RWPE2 (cell line): ENCODE data around the gene PXMP2.

Experiments
- ATAC-seq: fragments of 200-7000 bp; cut with Tn5 transposase; 3 replicates; pipeline ENCODE4 v1.9.1; 2021; ENCODE audit warnings: low read depth
- DNase-seq: peaks from one replicate; pipeline ENCODE4 v3.0.0-alpha.2; 2020; ENCODE audit warnings: low spot score
- H3K27ac ChIP-seq: fragments of 450-650 bp; 2 replicates; pipeline ENCODE4 v1.5.1; 2017; ENCODE audit warnings: mild to moderate bottlenecking; ENCODE audit not compliant: poor library complexity, severe bottlenecking
- H3K27me3 ChIP-seq: fragments of 250-450 bp; sonication (Bioruptor Pico); 2 replicates; pipeline ENCODE4 v1.5.1; 2021; ENCODE audit warnings: mild to moderate bottlenecking, moderate library complexity; ENCODE audit not compliant: insufficient read depth, poor library complexity, severe bottlenecking
- H3K36me3 ChIP-seq: fragments of 250-450 bp; sonication (Bioruptor Pico); 2 replicates; pipeline ENCODE4 v1.5.1; 2020; ENCODE audit warnings: low read depth, mild to moderate bottlenecking, moderate library complexity
- H3K4me1 ChIP-seq: fragments of 250-450 bp; sonication (Bioruptor Pico); 2 replicates; pipeline ENCODE4 v1.5.1; 2021; ENCODE audit warnings: mild to moderate bottlenecking, moderate library complexity; ENCODE audit not compliant: insufficient read depth, poor library complexity, severe bottlenecking
- H3K4me3 ChIP-seq: fragments of 250-450 bp; sonication (Bioruptor Pico); 2 replicates; pipeline ENCODE4 v1.5.1; 2021; ENCODE audit warnings: mild to moderate bottlenecking, moderate library complexity; ENCODE audit not compliant: severe bottlenecking
- H3K9me3 ChIP-seq: fragments of 250-450 bp; sonication (Bioruptor Pico); 2 replicates; pipeline ENCODE4 v1.5.1; 2021; ENCODE audit warnings: mild to moderate bottlenecking, moderate library complexity; ENCODE audit not compliant: severe bottlenecking
- CTCF ChIP-seq: fragments of 450-650 bp; IDR thresholded peaks from one replicate; pipeline ENCODE4 v1.5.1; 2017; ENCODE audit warnings: mild to moderate bottlenecking, moderate library complexity; ENCODE audit not compliant: poor library complexity, severe bottlenecking

Gene PXMP2

GRCh38 chr12:132640936-132641335 lies 46.5 kb upstream of the PXMP2 start:
- Histone ChIP-seq H3K27me3 (no peaks in the 10 kb centered on the region), H3K9me3 (no peaks in the 10 kb centered on the region), H3K27ac (no peak overlapping the region), H3K4me1 (no peaks in the 10 kb centered on the region), H3K4me3 (no peak overlapping the region), H3K36me3 (peaks cover 59% of the 10 kb centered on the region)
- no peak for DNase-seq
- no peak for ATAC-seq
- TF ChIP-seq CTCF = no peak

GRCh38 chr12:132641811-132642650 lies 45.4 kb upstream of the PXMP2 start:
- TF ChIP-seq CTCF = no peak
- no peak overlapping the region for H3K4me3 ChIP-seq
- H3K27me3 ChIP-seq = no peaks in the 10 kb centered on the region
- no peaks in the 10 kb centered on the region for H3K4me1 ChIP-seq
- peaks cover 64% of the 10 kb centered on the region for H3K36me3 ChIP-seq
- ATAC-seq (no peak), DNase-seq (no peak)
- H3K27ac ChIP-seq = no peak overlapping the region
- no peaks in the 10 kb centered on the region for H3K9me3 ChIP-seq

DNA sequence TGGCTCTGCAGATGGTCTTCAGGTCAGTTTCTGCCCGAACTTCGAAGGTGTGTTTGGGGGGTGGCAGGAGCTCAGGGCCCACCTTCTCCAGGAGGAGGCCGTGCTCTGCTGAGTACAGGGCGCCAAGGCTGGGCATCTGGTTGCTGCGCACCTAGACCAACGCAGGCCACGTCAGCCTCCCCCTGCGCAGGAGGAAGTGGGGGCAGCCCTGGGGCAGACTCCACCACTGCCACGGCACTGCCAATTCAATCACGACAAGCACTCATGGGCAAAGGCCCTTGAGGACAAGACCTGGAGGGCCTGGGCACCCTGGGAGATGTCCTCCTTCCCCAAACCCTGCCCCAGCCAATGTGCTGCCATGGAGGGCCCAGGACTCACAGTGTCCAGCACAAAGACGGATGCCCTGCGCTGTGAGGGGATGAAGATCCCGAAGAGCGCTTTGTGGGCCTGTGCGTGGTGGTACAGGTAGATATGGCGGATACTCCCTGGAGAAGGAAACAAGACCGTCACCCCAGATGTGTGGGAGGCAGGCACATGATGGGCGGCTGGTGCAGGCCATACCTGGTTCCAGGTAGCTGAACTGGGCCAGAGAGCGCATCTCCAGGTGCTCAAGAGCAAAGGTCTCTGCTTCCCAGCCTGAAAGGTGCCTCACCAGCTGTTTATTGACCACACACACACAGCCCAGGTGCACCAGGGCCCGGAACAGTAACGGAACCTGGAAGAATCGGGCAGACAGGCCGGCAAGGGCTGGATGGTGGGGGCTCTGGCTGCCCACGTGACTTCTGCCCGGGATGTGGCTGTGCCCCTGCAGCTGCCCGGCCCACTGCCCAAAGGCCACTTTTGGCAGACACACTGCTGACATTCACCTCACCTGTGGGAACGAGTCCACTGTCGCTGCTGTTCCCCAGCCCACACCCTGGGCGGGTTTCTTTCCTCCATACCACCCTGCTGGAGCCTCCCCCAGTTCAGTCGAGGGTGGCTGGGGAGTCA lies 44.2 kb upstream of the PXMP2 start:
- DNase-seq (no peak), ATAC-seq (no peak)
- Histone ChIP-seq H3K9me3 (no peaks in the 10 kb centered on the region), H3K36me3 (peaks cover 64% of the 10 kb centered on the region), H3K4me3 (no peak overlapping the region), H3K27ac (no peak overlapping the region), H3K27me3 (no peaks in the 10 kb centered on the region), H3K4me1 (no peaks in the 10 kb centered on the region)
- TF ChIP-seq CTCF = no peak

DNA sequence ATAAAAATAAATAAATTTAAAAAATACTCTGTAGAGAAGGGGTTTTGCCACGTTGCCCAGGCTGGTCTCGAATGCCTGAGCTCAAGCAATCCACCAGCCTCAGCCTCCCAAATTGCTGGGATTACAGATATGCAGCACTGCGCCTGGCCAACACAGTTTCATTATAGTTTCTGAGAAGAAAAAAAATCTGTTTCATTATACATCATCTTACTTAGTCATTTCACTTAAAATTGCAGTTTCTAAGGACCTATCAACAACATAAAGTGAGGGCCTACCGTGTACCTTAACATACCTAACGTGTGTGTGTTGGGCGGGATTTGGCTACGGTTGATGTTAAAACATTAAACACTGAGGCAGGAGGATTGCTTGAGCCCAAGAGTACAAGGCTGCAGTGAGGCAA lies 40.5 kb upstream of the PXMP2 start:
- Histone ChIP-seq H3K27me3 (no peaks in the 10 kb centered on the region), H3K4me1 (no peaks in the 10 kb centered on the region), H3K27ac (no peak overlapping the region), H3K36me3 (peaks cover 73% of the 10 kb centered on the region), H3K9me3 (no peaks in the 10 kb centered on the region), H3K4me3 (no peak overlapping the region)
- no peak for ATAC-seq
- DNase-seq = no peak
- TF ChIP-seq CTCF = no peak
